Neural cell (in vitro differentiated cells): ENCODE results near the gene FGF12. TPM values are rescaled to one million over a fixed set of nuclear protein-coding genes. Genes with fewer than 3 reads are reported as not detected.

Experiments
- H2AFZ ChIP-seq: fragments of 200-600, 300-800 bp; sonication (generic), shearing (Covaris generic); 2 replicates; pipeline ENCODE4 v1.6.0; 2014; ENCODE audit warnings: low read depth, mild to moderate bottlenecking, antibody characterized with exemption, low read length, moderate library complexity
- H3F3A ChIP-seq: fragments of 200-600 bp; shearing (Covaris generic); 2 replicates; pipeline ENCODE4 v1.6.1; 2016; ENCODE audit warnings: mild to moderate bottlenecking, moderate library complexity, mixed read lengths, antibody characterized with exemption, low read length; ENCODE audit not compliant: insufficient read depth, poor library complexity, severe bottlenecking
- H3K27ac ChIP-seq: fragments of 200-600, 300-800 bp; sonication (generic), shearing (Covaris generic); 2 replicates; pipeline ENCODE4 v1.5.1; 2014; ENCODE audit warnings: mild to moderate bottlenecking, low read length, moderate library complexity
- H3K27me3 ChIP-seq: fragments of 300-800, 200-600 bp; sonication (generic), shearing (Covaris generic); 2 replicates; pipeline ENCODE4 v1.6.0; 2014; ENCODE audit warnings: mild to moderate bottlenecking, low read depth, low read length, moderate library complexity; ENCODE audit not compliant: insufficient read depth
- H3K36me3 ChIP-seq: fragments of 300-800, 200-600 bp; sonication (generic), shearing (Covaris generic); 2 replicates; pipeline ENCODE4 v1.5.1; 2014; ENCODE audit warnings: mild to moderate bottlenecking, antibody characterized with exemption, low read length, moderate library complexity; ENCODE audit not compliant: insufficient read depth
- H3K4me2 ChIP-seq: fragments of 300-800, 200-600 bp; sonication (generic), shearing (Covaris generic); 2 replicates; pipeline ENCODE4 v1.6.0; 2014; ENCODE audit warnings: mild to moderate bottlenecking, low read length
- H3K4me3 ChIP-seq: fragments of 300-800, 200-600 bp; sonication (generic), shearing (Covaris generic); 2 replicates; pipeline ENCODE4 v1.5.1; 2014; ENCODE audit warnings: mild to moderate bottlenecking, low read length, moderate library complexity
- H3K79me2 ChIP-seq: fragments of 200-600 bp; shearing (Covaris generic); replicated peaks from 2 replicates; pipeline ENCODE4 v1.6.0; 2014; ENCODE audit warnings: mild to moderate bottlenecking, low read length, moderate library complexity; ENCODE audit not compliant: insufficient read depth
- H3K9ac ChIP-seq: fragments of 300-800, 200-600 bp; sonication (generic), shearing (Covaris generic); 2 replicates; pipeline ENCODE4 v1.6.1; 2016; ENCODE audit warnings: mild to moderate bottlenecking, low read length, mixed read lengths
- H3K9me2 ChIP-seq: fragments of 200-600 bp; shearing (Covaris generic); 2 replicates; pipeline ENCODE4 v1.6.1; 2016; ENCODE audit warnings: mild to moderate bottlenecking, low read length, mixed read lengths; ENCODE audit not compliant: insufficient read depth
- H3K9me3 ChIP-seq: fragments of 200-600, 300-800 bp; sonication (generic), shearing (Covaris generic); 2 replicates; pipeline ENCODE4 v1.6.1; 2016; ENCODE audit warnings: mild to moderate bottlenecking, mixed run types, low read length, moderate library complexity, mixed read lengths
- H4K20me1 ChIP-seq: fragments of 200-600 bp; shearing (Covaris generic); 2 replicates; pipeline ENCODE4 v1.6.1; 2016; ENCODE audit warnings: mild to moderate bottlenecking, mixed run types; ENCODE audit not compliant: insufficient read depth
- EP300 ChIP-seq: fragments of 450-650 bp; conservative IDR thresholded peaks from 2 replicates; pipeline ENCODE4 v1.6.1; 2014; ENCODE audit warnings: antibody characterized with exemption, mild to moderate bottlenecking, moderate library complexity; ENCODE audit not compliant: poor library complexity, severe bottlenecking
- EZH2 ChIP-seq: fragments of 200-600, 300-800 bp; shearing (Covaris generic), sonication (generic); IDR thresholded peaks from 2 replicates; pipeline ENCODE4 v1.6.1; 2014; ENCODE audit warnings: antibody characterized with exemption, low read length, borderline replicate concordance, mild to moderate bottlenecking; ENCODE audit not compliant: insufficient read depth, poor library complexity, severe bottlenecking
- MXI1 ChIP-seq: fragments of 450-650 bp; conservative IDR thresholded peaks from 2 replicates; pipeline ENCODE4 v1.6.1; 2014; ENCODE audit warnings: antibody characterized with exemption, mild to moderate bottlenecking; ENCODE audit not compliant: poor library complexity, severe bottlenecking
- POLR2AphosphoS5 ChIP-seq: IDR thresholded peaks from 2 replicates; pipeline ENCODE4 v1.6.1; 2012
- RAD21 ChIP-seq: fragments of 450-650 bp; conservative IDR thresholded peaks from 2 replicates; pipeline ENCODE4 v1.6.1; 2014; ENCODE audit warnings: antibody characterized with exemption, mild to moderate bottlenecking, moderate library complexity
- SMC3 ChIP-seq: fragments of 450-650 bp; conservative IDR thresholded peaks from 2 replicates; pipeline ENCODE4 v1.6.1; 2014; ENCODE audit warnings: antibody characterized with exemption, mild to moderate bottlenecking, moderate library complexity; ENCODE audit not compliant: poor library complexity
- TAF1 ChIP-seq: IDR thresholded peaks from 2 replicates; pipeline ENCODE4 v1.6.1; 2012; ENCODE audit warnings: low read depth
- polyA plus RNA-seq: library from polyadenylated mRNA; depleted of rRNA; stranded (reverse); fragments of >200 nt; gene quantifications from 2 replicates; pipeline ENCODE4 v1.2.3, GENCODE V29; 2014
- TF ChIP-seq, protein P1 (sequence below): IDR thresholded peaks from 2 replicates; pipeline ENCODE4 v1.6.1; 2012; ENCODE audit warnings: borderline replicate concordance
- TF ChIP-seq, protein P2 (sequence below): fragments of 450-650 bp; IDR thresholded peaks from 2 replicates; pipeline ENCODE4 v1.5.1; 2014; ENCODE audit warnings: antibody characterized with exemption, mild to moderate bottlenecking, moderate library complexity; ENCODE audit not compliant: poor library complexity, severe bottlenecking

FGF12 gene
- polyA plus RNA-seq, 1 donor from 2014 or later = 4.8 TPM

DNA sequence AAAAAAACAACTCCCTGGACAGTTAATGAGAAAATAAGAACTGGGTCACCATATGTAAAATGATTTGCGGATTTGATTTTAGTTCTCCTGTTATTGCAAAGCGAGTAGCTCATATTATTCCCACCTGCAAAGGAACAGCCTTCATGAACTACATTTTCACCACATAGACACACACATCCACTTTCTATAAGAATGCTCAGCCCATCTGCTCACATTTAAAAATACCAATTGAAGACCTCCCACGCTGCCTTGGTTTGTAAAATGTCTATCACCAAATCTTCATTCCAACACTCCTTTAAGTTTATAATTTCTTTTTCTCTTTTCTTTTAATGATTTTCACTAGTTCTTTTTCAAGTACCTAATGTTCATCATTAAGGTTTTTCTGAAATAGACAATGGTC lies 148.6 kb downstream of the FGF12 start:
- Histone ChIP-seq H3K36me3 (no peaks in the 10 kb centered on the region), H3K4me3 (no peak overlapping the region), H3K79me2 (no peaks in the 10 kb centered on the region), H3K9ac (no peak overlapping the region), H4K20me1 (no peaks in the 10 kb centered on the region), H3K27me3 (no peaks in the 10 kb centered on the region), H3K4me2 (no peak overlapping the region), H3K9me2 (no peaks in the 10 kb centered on the region), H2AFZ (no peak overlapping the region), H3K27ac (no peak overlapping the region), H3K9me3 (peaks cover 8% of the 10 kb centered on the region), H3F3A (no peaks in the 10 kb centered on the region)
- TF ChIP-seq, protein P1, sequence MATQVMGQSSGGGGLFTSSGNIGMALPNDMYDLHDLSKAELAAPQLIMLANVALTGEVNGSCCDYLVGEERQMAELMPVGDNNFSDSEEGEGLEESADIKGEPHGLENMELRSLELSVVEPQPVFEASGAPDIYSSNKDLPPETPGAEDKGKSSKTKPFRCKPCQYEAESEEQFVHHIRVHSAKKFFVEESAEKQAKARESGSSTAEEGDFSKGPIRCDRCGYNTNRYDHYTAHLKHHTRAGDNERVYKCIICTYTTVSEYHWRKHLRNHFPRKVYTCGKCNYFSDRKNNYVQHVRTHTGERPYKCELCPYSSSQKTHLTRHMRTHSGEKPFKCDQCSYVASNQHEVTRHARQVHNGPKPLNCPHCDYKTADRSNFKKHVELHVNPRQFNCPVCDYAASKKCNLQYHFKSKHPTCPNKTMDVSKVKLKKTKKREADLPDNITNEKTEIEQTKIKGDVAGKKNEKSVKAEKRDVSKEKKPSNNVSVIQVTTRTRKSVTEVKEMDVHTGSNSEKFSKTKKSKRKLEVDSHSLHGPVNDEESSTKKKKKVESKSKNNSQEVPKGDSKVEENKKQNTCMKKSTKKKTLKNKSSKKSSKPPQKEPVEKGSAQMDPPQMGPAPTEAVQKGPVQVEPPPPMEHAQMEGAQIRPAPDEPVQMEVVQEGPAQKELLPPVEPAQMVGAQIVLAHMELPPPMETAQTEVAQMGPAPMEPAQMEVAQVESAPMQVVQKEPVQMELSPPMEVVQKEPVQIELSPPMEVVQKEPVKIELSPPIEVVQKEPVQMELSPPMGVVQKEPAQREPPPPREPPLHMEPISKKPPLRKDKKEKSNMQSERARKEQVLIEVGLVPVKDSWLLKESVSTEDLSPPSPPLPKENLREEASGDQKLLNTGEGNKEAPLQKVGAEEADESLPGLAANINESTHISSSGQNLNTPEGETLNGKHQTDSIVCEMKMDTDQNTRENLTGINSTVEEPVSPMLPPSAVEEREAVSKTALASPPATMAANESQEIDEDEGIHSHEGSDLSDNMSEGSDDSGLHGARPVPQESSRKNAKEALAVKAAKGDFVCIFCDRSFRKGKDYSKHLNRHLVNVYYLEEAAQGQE = no peak
- no peak for TF ChIP-seq TAF1
- TF ChIP-seq POLR2AphosphoS5 = no peak
- no peak for TF ChIP-seq EP300

DNA sequence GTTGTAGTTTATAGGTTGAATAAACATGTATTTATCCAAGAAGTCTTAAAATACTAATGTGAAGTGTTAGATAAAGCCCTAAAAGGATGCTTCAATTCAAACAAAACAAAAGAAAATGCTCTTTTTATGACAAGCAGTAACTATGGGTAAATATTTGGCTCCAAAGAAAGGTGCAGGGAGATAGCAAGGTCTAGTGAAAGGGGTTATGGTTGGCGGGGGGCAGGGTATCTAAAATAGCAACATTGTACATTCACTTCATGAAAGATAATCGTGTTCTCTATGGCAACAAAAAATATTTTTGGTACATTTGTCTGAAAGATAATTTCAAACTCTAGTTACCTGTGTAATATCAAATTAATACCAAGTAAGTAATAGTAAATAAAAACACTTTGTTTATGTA lies 149.5 kb downstream of the FGF12 start:
- Histone ChIP-seq H2AFZ (no peak overlapping the region), H3F3A (no peaks in the 10 kb centered on the region), H3K27me3 (no peaks in the 10 kb centered on the region), H3K4me2 (no peak overlapping the region), H3K36me3 (no peaks in the 10 kb centered on the region), H3K79me2 (no peaks in the 10 kb centered on the region), H3K9me2 (no peaks in the 10 kb centered on the region), H3K9me3 (peaks cover 8% of the 10 kb centered on the region), H3K4me3 (no peak overlapping the region), H4K20me1 (no peaks in the 10 kb centered on the region), H3K9ac (no peak overlapping the region), H3K27ac (no peak overlapping the region)
- no peak for TF ChIP-seq TAF1
- TF ChIP-seq, protein P2, sequence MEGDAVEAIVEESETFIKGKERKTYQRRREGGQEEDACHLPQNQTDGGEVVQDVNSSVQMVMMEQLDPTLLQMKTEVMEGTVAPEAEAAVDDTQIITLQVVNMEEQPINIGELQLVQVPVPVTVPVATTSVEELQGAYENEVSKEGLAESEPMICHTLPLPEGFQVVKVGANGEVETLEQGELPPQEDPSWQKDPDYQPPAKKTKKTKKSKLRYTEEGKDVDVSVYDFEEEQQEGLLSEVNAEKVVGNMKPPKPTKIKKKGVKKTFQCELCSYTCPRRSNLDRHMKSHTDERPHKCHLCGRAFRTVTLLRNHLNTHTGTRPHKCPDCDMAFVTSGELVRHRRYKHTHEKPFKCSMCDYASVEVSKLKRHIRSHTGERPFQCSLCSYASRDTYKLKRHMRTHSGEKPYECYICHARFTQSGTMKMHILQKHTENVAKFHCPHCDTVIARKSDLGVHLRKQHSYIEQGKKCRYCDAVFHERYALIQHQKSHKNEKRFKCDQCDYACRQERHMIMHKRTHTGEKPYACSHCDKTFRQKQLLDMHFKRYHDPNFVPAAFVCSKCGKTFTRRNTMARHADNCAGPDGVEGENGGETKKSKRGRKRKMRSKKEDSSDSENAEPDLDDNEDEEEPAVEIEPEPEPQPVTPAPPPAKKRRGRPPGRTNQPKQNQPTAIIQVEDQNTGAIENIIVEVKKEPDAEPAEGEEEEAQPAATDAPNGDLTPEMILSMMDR = no peak
- TF ChIP-seq SMC3 = no peak
- TF ChIP-seq, protein P1 = no peak
- no peak for TF ChIP-seq EZH2
- TF ChIP-seq EP300 = no peak
- TF ChIP-seq MXI1 = no peak
- no peak for TF ChIP-seq RAD21
- TF ChIP-seq POLR2AphosphoS5 = no peak
